Activated B cell treated with CpG ODN at 0.5 μM for 24 hours (primary cell): Measurements from ENCODE around the gene GLRX5. TPM values are rescaled to one million over a fixed set of nuclear protein-coding genes. Genes with fewer than 3 reads are reported as not detected.

Experiments
- ATAC-seq: fragments of 200-7000 bp; cut with Tn5 transposase; one replicate; pipeline ENCODE4 v1.10.0; 2021; ENCODE audit warnings: low read depth, mild to moderate bottlenecking, moderate library complexity
- CTCF ChIA-PET: fragments of 350-600 bp; sonication (Branson Sonifier 250); formaldehyde crosslinking; loops from one replicate; lab custom pipeline; 2021; ENCODE audit warnings: antibody characterized with exemption; lab: Charles Lee
- POLR2A ChIA-PET: fragments of 350-600 bp; sonication (Branson Sonifier 250); formaldehyde crosslinking; loops from one replicate; lab custom pipeline; 2021; ENCODE audit warnings: antibody characterized with exemption; lab: Charles Lee
- DNase-seq: peaks from one replicate; pipeline ENCODE4 v3.0.0; 2022
- H3K27ac Mint-ChIP-seq: one replicate; pipeline ENCODE4 v1.8.0; 2020; ENCODE audit warnings: mixed read lengths
- H3K27me3 Mint-ChIP-seq: one replicate; pipeline ENCODE4 v1.8.0; 2021; ENCODE audit warnings: mixed read lengths
- H3K36me3 Mint-ChIP-seq: one replicate; pipeline ENCODE4 v1.8.0; 2021; ENCODE audit warnings: low read depth, mixed read lengths
- H3K4me1 Mint-ChIP-seq: one replicate; pipeline ENCODE4 v1.8.0; 2021; ENCODE audit warnings: mixed read lengths
- H3K4me3 Mint-ChIP-seq: one replicate; pipeline ENCODE4 v1.8.0; 2020; ENCODE audit warnings: mild to moderate bottlenecking, mixed read lengths
- H3K9me3 Mint-ChIP-seq: one replicate; pipeline ENCODE4 v1.8.0; 2020; ENCODE audit warnings: mixed read lengths
- intact Hi-C: fragments of 100-400 bp; cut with micrococcal nuclease; formaldehyde crosslinking; loops from one replicate; pipeline ENCODE4 v1.15.1; 2024
- total RNA-seq: library from RNA; stranded (reverse); gene quantifications from 2 replicates; pipeline ENCODE4 v1.2.3, GENCODE V29; 2022
- TF ChIP-seq, protein P1 (sequence below): fragments of 200-600 bp; IDR thresholded peaks from one replicate; pipeline ENCODE4 v1.8.0; 2022; ENCODE audit warnings: antibody characterized with exemption, mild to moderate bottlenecking

GLRX5 gene
- total RNA-seq, 1 donor from 2014 or later: 20.5 TPM

DNA sequence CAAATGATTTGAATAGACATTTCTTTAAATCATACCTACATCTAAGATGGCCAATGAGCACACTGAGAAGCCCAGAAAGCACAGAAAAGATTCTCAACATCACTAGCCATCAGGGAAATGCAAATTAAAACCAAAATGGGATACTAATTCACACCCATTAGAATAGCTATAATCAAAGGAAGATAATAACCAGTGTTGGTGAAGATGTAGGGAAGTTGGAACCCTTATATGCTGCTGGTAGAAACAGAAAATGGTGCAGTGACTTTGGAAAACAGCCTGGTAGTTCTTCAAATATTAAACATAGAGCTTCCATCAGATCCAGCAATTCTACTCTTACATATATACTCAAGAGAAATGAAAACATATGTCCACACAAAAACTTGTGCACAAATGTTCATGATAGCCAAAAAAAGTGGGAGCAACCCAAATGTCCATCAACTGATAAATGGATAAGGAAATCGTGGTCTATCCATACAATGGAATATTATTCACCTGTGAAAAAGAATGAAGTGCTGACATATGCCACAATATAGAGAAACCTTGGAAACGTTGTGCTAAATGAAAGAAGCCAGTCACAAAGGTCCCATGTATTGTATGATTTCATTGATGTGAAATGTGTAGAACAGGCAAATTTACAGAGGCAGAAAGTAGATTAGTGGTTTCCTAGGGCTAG is 42.8 kb upstream of the GLRX5 start:
- intact Hi-C loops: no loop called here
- no peak for DNase-seq
- ChIA-PET CTCF (no interaction called here), POLR2A (no interaction called here)
- no peak for ATAC-seq
- Mint-ChIP-seq H3K36me3 (peaks cover 27% of the 10 kb centered on the region), H3K4me1 (peaks cover 86% of the 10 kb centered on the region), H3K9me3 (no peaks in the 10 kb centered on the region), H3K4me3 (no peak overlapping the region), H3K27me3 (no peaks in the 10 kb centered on the region), H3K27ac (no peak overlapping the region)
- TF ChIP-seq, protein P1, sequence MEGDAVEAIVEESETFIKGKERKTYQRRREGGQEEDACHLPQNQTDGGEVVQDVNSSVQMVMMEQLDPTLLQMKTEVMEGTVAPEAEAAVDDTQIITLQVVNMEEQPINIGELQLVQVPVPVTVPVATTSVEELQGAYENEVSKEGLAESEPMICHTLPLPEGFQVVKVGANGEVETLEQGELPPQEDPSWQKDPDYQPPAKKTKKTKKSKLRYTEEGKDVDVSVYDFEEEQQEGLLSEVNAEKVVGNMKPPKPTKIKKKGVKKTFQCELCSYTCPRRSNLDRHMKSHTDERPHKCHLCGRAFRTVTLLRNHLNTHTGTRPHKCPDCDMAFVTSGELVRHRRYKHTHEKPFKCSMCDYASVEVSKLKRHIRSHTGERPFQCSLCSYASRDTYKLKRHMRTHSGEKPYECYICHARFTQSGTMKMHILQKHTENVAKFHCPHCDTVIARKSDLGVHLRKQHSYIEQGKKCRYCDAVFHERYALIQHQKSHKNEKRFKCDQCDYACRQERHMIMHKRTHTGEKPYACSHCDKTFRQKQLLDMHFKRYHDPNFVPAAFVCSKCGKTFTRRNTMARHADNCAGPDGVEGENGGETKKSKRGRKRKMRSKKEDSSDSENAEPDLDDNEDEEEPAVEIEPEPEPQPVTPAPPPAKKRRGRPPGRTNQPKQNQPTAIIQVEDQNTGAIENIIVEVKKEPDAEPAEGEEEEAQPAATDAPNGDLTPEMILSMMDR: no peak

DNA sequence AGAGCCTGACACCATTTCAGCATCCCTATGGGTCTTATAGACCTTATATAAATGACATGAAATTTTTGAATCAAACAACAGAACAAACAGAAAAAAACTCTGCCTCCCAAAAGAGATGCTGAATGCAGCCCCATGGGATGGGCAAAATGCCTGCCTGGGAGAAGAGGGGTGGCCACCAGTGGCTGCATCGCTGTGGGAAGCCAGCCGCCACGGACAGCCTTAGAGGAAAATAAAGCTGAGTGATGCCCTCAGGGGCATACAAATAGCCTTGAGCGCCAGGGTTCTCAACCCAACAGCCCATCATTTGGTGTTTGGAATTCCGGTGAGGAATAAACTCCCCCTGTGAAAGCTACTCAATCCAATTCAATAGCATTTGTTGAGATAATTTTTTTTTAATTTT is 41.3 kb upstream of the GLRX5 start:
- intact Hi-C loops: no loop called here
- no peak for DNase-seq
- Mint-ChIP-seq H3K36me3 (peaks cover 24% of the 10 kb centered on the region), H3K4me3 (no peak overlapping the region), H3K4me1 (peaks cover 84% of the 10 kb centered on the region), H3K27ac (peak overlapping the region; percentile 50), H3K27me3 (no peaks in the 10 kb centered on the region), H3K9me3 (no peaks in the 10 kb centered on the region)
- ChIA-PET POLR2A (interaction anchor here (1.4 to 5.3 kb wide), 2 partner anchors 23 to 41 kb away, joined by 4 to 113 read pairs; partner anchors contain the start of gene SYNE3), CTCF (interaction anchor here (0.9 to 1.1 kb wide), 3 partner anchors 9 to 51 kb away, joined by 3 read pairs; no protein-coding TSS in a partner anchor)
- TF ChIP-seq, protein P1: no peak
- ATAC-seq: no peak

DNA sequence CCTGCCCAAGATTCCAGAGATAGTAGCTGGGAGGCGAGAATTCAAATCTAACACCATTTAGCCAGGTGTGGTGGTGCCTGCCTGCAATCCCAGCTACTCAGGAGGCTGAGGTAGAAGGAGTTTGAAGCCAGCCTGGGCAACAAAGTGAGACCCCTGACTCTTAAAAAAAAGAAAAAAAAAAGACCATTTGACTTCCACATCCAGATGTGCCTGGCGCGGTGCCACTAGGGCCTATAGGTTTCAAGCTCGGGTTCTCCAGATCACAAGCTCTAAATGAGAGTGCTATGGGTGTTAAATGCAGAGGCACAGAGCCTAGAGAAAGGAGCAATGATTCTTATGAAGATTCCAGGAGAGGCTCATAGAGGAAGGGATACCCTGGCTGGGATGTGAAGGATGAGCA is 40.9 kb upstream of the GLRX5 start:
- TF ChIP-seq, protein P1: no peak
- Mint-ChIP-seq H3K27me3 (no peaks in the 10 kb centered on the region), H3K9me3 (no peaks in the 10 kb centered on the region), H3K4me1 (peaks cover 85% of the 10 kb centered on the region), H3K27ac (peak overlapping the region; percentile 91), H3K4me3 (peak overlapping the region; percentile 11), H3K36me3 (peaks cover 25% of the 10 kb centered on the region)
- DNase-seq (no peak), ATAC-seq (no peak)
- ChIA-PET POLR2A (interaction anchor here (1.4 to 5.3 kb wide), 2 partner anchors 23 to 40 kb away, joined by 4 to 113 read pairs; partner anchors contain the start of gene SYNE3), CTCF (interaction anchor here (0.9 to 1.1 kb wide), 3 partner anchors 9 to 52 kb away, joined by 3 read pairs; no protein-coding TSS in a partner anchor)
- intact Hi-C loops: no loop called here

DNA sequence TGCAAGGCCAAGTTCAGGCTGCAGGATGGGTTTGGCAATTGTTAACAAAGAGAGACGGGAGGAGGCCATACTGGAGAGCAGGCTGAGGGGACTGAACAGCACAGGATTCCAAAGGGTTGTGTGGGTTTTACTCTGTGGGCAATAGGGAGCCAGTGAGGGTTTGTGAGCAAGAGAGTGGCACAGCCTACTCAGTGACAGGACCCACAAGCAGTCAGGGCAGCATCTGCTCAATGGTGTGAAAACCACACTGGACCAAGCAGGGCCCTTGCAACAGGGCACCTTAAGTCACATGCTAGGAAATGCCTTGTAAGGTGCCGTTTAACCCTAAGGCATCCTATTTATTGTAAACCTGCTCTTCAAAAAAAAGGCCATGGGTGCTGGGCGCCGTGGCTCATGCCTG is 40.4 kb upstream of the GLRX5 start:
- Mint-ChIP-seq H3K36me3 (peaks cover 29% of the 10 kb centered on the region), H3K27me3 (no peaks in the 10 kb centered on the region), H3K4me3 (peak overlapping the region; percentile 11), H3K4me1 (peaks cover 85% of the 10 kb centered on the region), H3K9me3 (no peaks in the 10 kb centered on the region), H3K27ac (peak overlapping the region; percentile 91)
- POLR2A ChIA-PET: interaction anchor here (2.7 to 5.3 kb wide), 2 partner anchors 10 to 23 kb away, joined by 11 to 113 read pairs; partner anchors contain the start of gene SYNE3
- intact Hi-C loops: no loop called here
- no peak for ATAC-seq
- TF ChIP-seq, protein P1: no peak
- DNase-seq: no peak
- CTCF ChIA-PET: interaction anchor here (1.1 kb wide), 1 partner anchor 52 kb away, joined by 3 read pairs; no protein-coding TSS in a partner anchor

DNA sequence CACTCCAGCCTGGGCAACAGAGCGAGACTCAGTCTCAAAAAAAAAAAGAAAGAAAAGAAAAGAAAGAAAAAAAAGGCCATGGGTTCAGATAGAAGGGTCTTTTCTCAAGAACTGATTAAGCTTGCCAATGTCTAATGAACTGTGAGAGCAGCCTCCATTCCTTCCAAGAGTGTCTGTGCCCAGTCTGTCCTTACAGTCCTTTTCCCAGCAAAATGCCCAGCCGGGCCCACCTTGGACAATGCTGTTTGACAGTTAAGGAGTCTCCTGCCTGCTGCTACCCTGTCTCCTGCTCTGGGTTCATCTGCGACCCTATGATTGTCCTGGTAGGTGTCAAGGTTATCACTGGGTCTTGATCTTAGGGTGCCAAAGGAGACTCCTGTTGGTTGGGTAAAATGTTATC is 39.8 kb upstream of the GLRX5 start:
- H3K27me3 Mint-ChIP-seq: no peaks in the 10 kb centered on the region
- POLR2A ChIA-PET: interaction anchor here (1.8 to 5.3 kb wide), 8 partner anchors 8 to 39 kb away, joined by 4 to 113 read pairs (median 12); partner anchors contain the start of genes GLRX5 and SYNE3
- CTCF ChIA-PET: interaction anchor here (2.1 to 2.4 kb wide), 3 partner anchors 15 to 53 kb away, joined by 6 to 10 read pairs (median 7); no protein-coding TSS in a partner anchor
- H3K36me3 Mint-ChIP-seq: peaks cover 33% of the 10 kb centered on the region
- DNase-seq (no peak), ATAC-seq (peak; percentile 2)
- H3K4me1 Mint-ChIP-seq: peaks cover 85% of the 10 kb centered on the region
- TF ChIP-seq, protein P1: no peak
- intact Hi-C loops: loop anchor here (1.0 to 5.0 kb wide), 7 partner anchors 8 to 338 kb away; partner anchors contain the start of genes DICER1 and SYNE3
- peak overlapping the region; percentile 91 for H3K27ac Mint-ChIP-seq
- peak overlapping the region; percentile 62 for H3K4me3 Mint-ChIP-seq
- H3K9me3 Mint-ChIP-seq: no peaks in the 10 kb centered on the region
